Muscle of leg (tissue), 11 donors: ENCODE measurements around the gene TIPRL. TPM values are rescaled to one million over a fixed set of nuclear protein-coding genes. Genes with fewer than 3 reads are reported as not detected.
"Not testable (repeated sequence)": the region's sequence is repeated elsewhere in the genome, so short reads cannot be mapped to it uniquely, and the experiment has no call there.

Experiments
- DNase-seq: peaks from one replicate; pipeline ENCODE4 v3.0.0; 2013
- H3K27ac ChIP-seq: one replicate; pipeline ENCODE4 v1.5.1; 2013; ENCODE audit warnings: mild to moderate bottlenecking, low read length, control low read depth
- H3K27me3 ChIP-seq: one replicate; pipeline ENCODE4 v1.6.1; 2013; ENCODE audit warnings: low read length; ENCODE audit not compliant: control insufficient read depth, insufficient read depth
- H3K36me3 ChIP-seq: one replicate; pipeline ENCODE4 v1.6.1; 2013; ENCODE audit warnings: low read length; ENCODE audit not compliant: control insufficient read depth, insufficient read depth
- H3K4me1 ChIP-seq: one replicate; pipeline ENCODE4 v1.6.1; 2013; ENCODE audit warnings: low read length; ENCODE audit not compliant: control insufficient read depth, insufficient read depth
- H3K4me3 ChIP-seq: one replicate; pipeline ENCODE4 v1.5.1; 2013; ENCODE audit warnings: low read length, control low read depth
- H3K9me3 ChIP-seq: replicated peaks from 2 replicates; pipeline ENCODE4 v1.6.1; 2013; ENCODE audit warnings: low read depth, low read length; ENCODE audit not compliant: control insufficient read depth
- WGBS: methylation state at CpG from one replicate; pipeline ENCODE4 v1.1.5; 2013; ENCODE audit warnings: missing lambda C conversion rate; ENCODE audit not compliant: insufficient coverage; 5-methylcytosine and 5-hydroxymethylcytosine counted together
- polyA plus RNA-seq, 8 donors: library from polyadenylated mRNA; unstranded; fragments of 120-200 nt; gene quantifications; one replicate each; pipeline versions ENCODE4 v1.2.1 to v1.2.3, GENCODE V29; 2013; ENCODE audit warnings: inconsistent platforms in 1 of 8, low replicate concordance in 1 of 8; ENCODE audit not compliant: insufficient read length in 8 of 8, insufficient read depth in 1 of 8
- total RNA-seq: library from RNA; stranded (reverse); fragments of 120-200 nt; gene quantifications from one replicate; pipeline ENCODE4 v1.2.4, GENCODE V29; 2013

Gene TIPRL
- total and polyA plus RNA-seq, 9 donors: 26.2 to 36.1 (median 32.4) TPM

- Histone ChIP-seq H3K27me3 (peaks cover 4% of the 10 kb centered on the region), H3K4me3 (no peak overlapping the region), H3K4me1 (no peaks in the 10 kb centered on the region), H3K36me3 (no peaks in the 10 kb centered on the region), H3K27ac (no peak overlapping the region), H3K9me3 (no peaks in the 10 kb centered on the region)
- DNase-seq: no peak
- whole genome bisulfite sequencing: no CpG with 5 or more reads among the region's 3 CpGs
Measured at GRCh38 chr1:168172250-168172915, 6.4 kb upstream of the TIPRL start.

DNA sequence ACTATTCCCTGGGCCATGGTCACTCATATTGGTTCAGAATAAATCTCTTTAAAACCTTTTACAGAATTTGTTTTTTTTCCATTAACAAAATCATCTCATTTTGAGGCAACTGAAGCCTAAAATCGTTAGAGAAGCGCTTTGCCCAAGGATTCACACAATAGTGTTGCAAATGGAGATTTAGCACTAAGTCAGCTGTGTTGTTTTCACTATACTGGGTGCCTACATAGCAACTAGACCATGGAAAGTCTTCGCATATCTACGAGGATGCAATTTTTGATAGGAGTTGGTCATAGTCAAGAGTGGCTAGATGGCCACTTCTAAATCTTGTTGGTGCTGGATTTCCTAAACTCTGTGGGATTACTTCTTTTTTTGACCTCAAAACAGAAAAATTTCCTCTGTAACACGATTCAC lies 530 bp upstream of the TIPRL start:
- Histone ChIP-seq H3K4me1 (peaks cover 8% of the 10 kb centered on the region), H3K36me3 (no peaks in the 10 kb centered on the region), H3K27me3 (peaks cover 4% of the 10 kb centered on the region), H3K4me3 (peak overlapping the region; percentile 96), H3K27ac (peak overlapping the region; percentile 98), H3K9me3 (peaks cover 5% of the 10 kb centered on the region)
- DNase-seq: no peak
- WGBS: no CpG with 5 or more reads among the region's 5 CpGs

GRCh38 chr1:168179438-168180147 lies 831 bp downstream of the TIPRL start:
- peak overlapping the region; percentile 96 for H3K4me3 ChIP-seq
- peaks cover 5% of the 10 kb centered on the region for H3K9me3 ChIP-seq
- no peaks in the 10 kb centered on the region for H3K36me3 ChIP-seq
- H3K27me3 ChIP-seq: peaks cover 3% of the 10 kb centered on the region
- WGBS: 3% methylated on average over 18 of the region's 20 CpGs
- peak overlapping the region; percentile 98 for H3K27ac ChIP-seq
- DNase-seq: no peak
- H3K4me1 ChIP-seq: peaks cover 8% of the 10 kb centered on the region

GRCh38 chr1:168180148-168180524 lies 1.4 kb downstream of the TIPRL start:
- no peaks in the 10 kb centered on the region for H3K27me3 ChIP-seq
- no peaks in the 10 kb centered on the region for H3K36me3 ChIP-seq
- peak overlapping the region; percentile 96 for H3K4me3 ChIP-seq
- WGBS: 59% methylated on average over 2 of the region's 2 CpGs
- peak overlapping the region; percentile 98 for H3K27ac ChIP-seq
- peaks cover 8% of the 10 kb centered on the region for H3K4me1 ChIP-seq
- peak; percentile 24 for DNase-seq
- H3K9me3 ChIP-seq: peaks cover 5% of the 10 kb centered on the region

GRCh38 chr1:168181063-168181720 lies 2.4 kb downstream of the TIPRL start:
- H3K27ac ChIP-seq, H3K4me1 ChIP-seq, H3K27me3 ChIP-seq, H3K9me3 ChIP-seq, DNase-seq, H3K4me3 ChIP-seq, H3K36me3 ChIP-seq: not testable (repeated sequence)
- WGBS: 90% methylated on average over 2 of the region's 15 CpGs

DNA sequence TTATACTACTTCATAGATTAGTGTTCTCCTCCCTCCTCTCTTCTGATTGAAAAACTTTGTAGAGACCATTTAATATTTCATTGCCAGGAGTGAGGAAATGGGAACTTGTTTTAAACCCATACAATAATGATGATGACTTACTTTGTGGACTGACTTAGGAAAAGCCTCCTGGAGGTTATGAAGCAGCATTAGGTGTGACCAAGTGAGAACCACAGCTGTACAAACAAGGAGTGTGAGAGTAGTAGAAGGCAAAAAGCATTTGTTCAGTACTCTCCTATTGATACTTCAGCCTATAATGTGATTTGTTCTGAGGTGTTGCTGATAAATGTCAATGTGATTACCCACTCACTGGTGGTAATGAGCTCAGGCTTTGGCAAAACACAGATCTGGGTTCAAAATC lies 8.4 kb downstream of the TIPRL start:
- no peak overlapping the region for H3K27ac ChIP-seq
- DNase-seq: no peak
- H3K9me3 ChIP-seq: no peaks in the 10 kb centered on the region
- no peak overlapping the region for H3K4me3 ChIP-seq
- peaks cover 7% of the 10 kb centered on the region for H3K36me3 ChIP-seq
- H3K4me1 ChIP-seq: no peaks in the 10 kb centered on the region
- H3K27me3 ChIP-seq: no peaks in the 10 kb centered on the region

DNA sequence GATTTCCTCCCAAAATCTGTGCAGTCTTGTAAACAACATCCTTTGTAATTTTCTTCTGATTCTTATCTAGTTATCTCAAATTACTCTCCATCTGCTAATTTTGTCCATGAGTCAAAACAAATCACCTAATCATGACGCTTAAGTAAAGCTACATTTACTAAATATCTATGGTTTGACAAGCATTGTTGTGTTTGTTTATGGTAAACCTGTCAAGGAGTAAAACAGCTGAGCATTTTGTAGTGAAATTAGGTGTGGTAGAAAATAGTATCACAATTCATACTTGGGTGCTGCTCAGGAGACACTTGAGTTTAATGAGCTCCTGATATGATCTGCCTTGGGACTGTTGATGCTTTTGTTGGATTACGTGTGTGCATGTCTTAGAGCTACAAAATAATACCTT lies 11.6 kb downstream of the TIPRL start:
- no peaks in the 10 kb centered on the region for H3K27me3 ChIP-seq
- H3K4me3 ChIP-seq: no peak overlapping the region
- H3K9me3 ChIP-seq: no peaks in the 10 kb centered on the region
- H3K36me3 ChIP-seq: peaks cover 14% of the 10 kb centered on the region
- H3K4me1 ChIP-seq: no peaks in the 10 kb centered on the region
- no peak for DNase-seq
- no CpG with 5 or more reads among the region's 2 CpGs for WGBS
- no peak overlapping the region for H3K27ac ChIP-seq

DNA sequence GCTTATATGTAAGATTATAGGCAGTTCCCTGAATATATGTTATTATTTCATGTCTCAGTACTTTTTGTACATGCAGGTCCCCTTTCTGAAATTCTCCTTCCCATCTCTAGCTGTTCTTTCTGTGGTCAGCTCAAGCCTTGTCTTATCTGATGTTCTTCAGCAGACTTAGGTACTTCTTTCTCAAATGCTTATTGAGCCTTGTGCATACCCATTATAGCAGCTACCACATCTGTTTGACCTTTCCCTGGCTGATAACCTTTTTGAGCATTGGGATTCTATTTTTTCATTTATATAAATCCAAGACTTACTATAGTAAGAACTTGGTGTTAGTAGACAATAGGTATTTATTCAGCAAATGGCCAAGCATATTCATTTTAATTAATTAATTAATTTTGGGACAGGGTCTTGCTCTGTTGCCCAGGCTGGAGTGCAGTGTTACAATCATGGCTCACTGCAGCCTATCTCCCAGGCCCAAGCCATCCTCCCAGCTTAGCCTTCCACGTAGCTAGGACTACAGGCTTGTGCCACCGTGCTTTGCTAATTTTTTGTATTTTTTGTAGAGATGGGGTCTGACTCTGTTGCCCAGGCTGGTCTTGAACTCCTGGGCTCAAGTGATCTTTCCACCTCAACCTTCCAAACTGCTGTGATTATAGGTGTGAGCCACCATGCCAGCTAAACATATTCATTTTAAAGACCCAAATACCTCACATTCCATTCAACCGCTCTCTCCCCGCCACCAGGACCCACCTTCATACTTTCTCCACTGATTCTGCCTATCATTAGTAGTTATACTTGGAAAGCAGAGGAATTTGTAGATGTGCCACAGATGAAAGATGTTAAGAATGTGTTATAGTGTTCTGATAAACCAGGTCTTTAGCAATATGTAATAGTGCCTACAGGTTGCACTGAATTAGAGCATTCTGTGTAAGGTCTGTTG lies 16.7 kb downstream of the TIPRL start:
- WGBS: no CpG with 5 or more reads among the region's 4 CpGs
- no peak overlapping the region for H3K4me3 ChIP-seq
- H3K4me1 ChIP-seq: no peaks in the 10 kb centered on the region
- H3K36me3 ChIP-seq: peaks cover 19% of the 10 kb centered on the region
- H3K27me3 ChIP-seq: no peaks in the 10 kb centered on the region
- H3K9me3 ChIP-seq: no peaks in the 10 kb centered on the region
- H3K27ac ChIP-seq: no peak overlapping the region
- no peak for DNase-seq

GRCh38 chr1:168199056-168199455 lies 20.3 kb downstream of the TIPRL start:
- Histone ChIP-seq H3K27me3 (no peaks in the 10 kb centered on the region), H3K27ac (no peak overlapping the region), H3K9me3 (no peaks in the 10 kb centered on the region), H3K36me3 (peaks cover 15% of the 10 kb centered on the region), H3K4me3 (no peak overlapping the region), H3K4me1 (no peaks in the 10 kb centered on the region)
- DNase-seq: no peak
- WGBS: no CpG with 5 or more reads among the region's 3 CpGs
